ENCODE data around the gene FPR1.
A peak's percentile ranks its signal among the peaks of the same experiment; 100 is the strongest.
"Not testable (repeated sequence)": the region's sequence is repeated elsewhere in the genome, so short reads cannot be mapped to it uniquely, and the experiment has no call there.

Gene FPR1

GRCh38 chr19:51739466-51740213, 12.0 kb downstream of the FPR1 start:
- DNase-seq (ENCODE audit: low read depth), result no peak
- H3K4me3 ChIP-seq (ENCODE audit: control insufficient read depth, low read depth, low read length), result no peak overlapping the region
- TF ChIP-seq, protein P1, sequence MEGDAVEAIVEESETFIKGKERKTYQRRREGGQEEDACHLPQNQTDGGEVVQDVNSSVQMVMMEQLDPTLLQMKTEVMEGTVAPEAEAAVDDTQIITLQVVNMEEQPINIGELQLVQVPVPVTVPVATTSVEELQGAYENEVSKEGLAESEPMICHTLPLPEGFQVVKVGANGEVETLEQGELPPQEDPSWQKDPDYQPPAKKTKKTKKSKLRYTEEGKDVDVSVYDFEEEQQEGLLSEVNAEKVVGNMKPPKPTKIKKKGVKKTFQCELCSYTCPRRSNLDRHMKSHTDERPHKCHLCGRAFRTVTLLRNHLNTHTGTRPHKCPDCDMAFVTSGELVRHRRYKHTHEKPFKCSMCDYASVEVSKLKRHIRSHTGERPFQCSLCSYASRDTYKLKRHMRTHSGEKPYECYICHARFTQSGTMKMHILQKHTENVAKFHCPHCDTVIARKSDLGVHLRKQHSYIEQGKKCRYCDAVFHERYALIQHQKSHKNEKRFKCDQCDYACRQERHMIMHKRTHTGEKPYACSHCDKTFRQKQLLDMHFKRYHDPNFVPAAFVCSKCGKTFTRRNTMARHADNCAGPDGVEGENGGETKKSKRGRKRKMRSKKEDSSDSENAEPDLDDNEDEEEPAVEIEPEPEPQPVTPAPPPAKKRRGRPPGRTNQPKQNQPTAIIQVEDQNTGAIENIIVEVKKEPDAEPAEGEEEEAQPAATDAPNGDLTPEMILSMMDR (IDR thresholded peaks at IDR 0.05; ENCODE audit: control insufficient read depth, insufficient read depth, low read depth, low read length, missing control alignments), result no peak

GRCh38 chr19:51738523-51738922, 13.2 kb downstream of the FPR1 start:
- DNase-seq (ENCODE audit: low read depth); H3K4me3 ChIP-seq (ENCODE audit: control insufficient read depth, low read depth, low read length): not testable (repeated sequence)

DNA sequence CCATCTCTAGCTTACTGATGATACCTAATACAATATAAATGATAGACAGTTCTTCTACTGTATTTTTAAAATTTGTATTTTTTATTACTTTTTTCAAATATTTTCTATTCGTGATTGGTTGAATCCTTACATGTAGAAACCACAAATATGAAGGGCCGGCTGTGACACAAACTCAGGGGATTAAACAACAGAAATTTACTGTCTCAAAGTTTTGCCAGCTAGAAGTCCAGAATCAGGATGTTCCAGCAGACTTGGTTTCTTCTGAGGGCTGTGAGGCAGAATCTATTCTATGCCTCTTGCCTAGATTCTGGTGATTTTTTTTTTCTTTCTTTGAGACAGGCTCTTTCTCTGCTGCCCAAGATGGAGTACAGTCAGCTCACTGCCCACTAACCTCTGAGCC, 13.8 kb downstream of the FPR1 start:
- H3K4me3 ChIP-seq (ENCODE audit: control insufficient read depth, low read depth, low read length), result no peak overlapping the region
- DNase-seq (ENCODE audit: low read depth), result no peak
- TF ChIP-seq, protein P1 (IDR thresholded peaks at IDR 0.05; ENCODE audit: control insufficient read depth, insufficient read depth, low read depth, low read length, missing control alignments), result no peak

DNA sequence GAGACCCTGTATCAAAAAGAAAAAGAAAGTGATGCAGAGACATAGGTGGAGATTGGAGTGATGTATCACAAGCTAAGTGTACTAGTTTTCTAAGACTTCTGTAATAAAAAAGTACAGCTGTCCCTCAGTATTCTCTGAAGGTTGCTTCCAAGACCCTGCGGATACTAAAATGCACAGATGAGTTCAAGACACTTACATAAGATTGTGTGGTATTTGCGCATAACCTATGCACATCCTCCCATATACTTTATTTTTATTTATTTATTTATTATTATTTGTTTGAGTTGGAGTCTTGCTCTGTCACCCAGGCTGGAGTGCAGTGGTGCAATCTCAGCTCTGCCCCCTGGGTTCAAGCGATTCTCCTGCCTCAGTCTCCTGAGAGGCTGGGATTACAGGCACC, 14.3 kb downstream of the FPR1 start:
- DNase-seq (ENCODE audit: low read depth), result no peak
- TF ChIP-seq, protein P1 (IDR thresholded peaks at IDR 0.05; ENCODE audit: control insufficient read depth, insufficient read depth, low read depth, low read length, missing control alignments), result no peak
- no peak overlapping the region for H3K4me3 ChIP-seq (ENCODE audit: control insufficient read depth, low read depth, low read length)

GRCh38 chr19:51735759-51736449, 15.8 kb downstream of the FPR1 start:
- no peak overlapping the region for H3K4me3 ChIP-seq (ENCODE audit: control insufficient read depth, low read depth, low read length)
- peak; percentile 82 for DNase-seq (ENCODE audit: low read depth)
- TF ChIP-seq, protein P1 (IDR thresholded peaks at IDR 0.05; ENCODE audit: control insufficient read depth, insufficient read depth, low read depth, low read length, missing control alignments), result no peak

DNA sequence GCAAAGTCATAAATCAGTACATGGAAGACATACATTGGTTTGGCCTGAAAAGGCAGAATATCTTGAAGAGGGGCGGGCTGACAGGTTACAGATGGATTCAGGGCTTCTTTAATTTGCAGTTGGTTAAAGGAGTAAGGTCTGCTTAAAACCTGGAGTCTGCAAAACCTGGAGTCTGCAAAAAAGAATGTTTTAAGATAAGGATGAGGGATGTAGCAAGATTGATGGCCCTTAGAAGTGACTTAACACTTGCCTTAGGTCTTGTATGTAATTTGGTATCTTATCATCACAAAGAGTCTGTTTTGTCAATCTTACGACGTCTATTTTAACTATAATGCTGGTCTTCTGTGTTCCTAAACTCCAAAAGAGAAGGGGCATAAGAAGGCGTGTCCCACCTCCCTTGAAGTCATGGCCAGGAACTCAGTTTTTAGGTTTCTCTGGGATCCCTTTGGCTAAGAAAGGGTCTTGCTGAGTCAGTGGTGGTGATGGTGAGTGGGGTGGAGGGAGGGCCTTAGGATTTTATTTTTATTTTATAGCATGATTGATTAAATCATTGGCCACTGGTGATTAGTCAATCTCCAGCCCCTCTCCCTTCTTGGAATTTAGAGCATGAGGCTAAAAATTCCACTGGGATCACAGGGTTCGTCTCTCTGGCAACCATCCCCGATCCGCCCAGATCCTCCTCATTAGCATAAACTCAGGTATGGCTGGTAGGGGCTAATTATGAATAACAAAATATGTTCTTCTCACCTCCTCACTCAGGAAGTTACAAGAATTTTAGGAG, 17.7 kb downstream of the FPR1 start:
- TF ChIP-seq, protein P1 (IDR thresholded peaks at IDR 0.05; ENCODE audit: control insufficient read depth, insufficient read depth, low read depth, low read length, missing control alignments), result no peak
- no peak for DNase-seq (ENCODE audit: low read depth)

DNA sequence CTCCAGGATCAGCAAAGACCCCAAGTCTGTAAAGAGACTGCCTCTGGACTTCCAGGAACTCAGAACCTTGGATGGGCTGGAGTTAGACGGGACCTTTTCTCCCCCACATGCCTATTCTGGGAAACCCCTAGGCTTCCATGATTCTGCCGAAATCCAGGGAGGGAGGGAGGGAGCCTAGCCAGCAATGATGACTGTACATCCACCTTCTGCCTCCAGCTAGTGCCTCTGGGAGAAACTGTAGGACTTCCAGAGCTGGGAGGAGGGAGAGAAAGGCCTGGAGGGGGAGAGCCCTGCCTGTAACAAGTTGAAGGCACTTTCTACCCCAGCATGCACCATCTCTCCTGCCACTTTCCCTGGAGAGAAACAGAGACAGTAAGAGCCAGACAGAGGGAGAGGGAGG, 21.9 kb downstream of the FPR1 start:
- TF ChIP-seq, protein P1 (IDR thresholded peaks at IDR 0.05; ENCODE audit: control insufficient read depth, insufficient read depth, low read depth, low read length, missing control alignments), result no peak
- DNase-seq (ENCODE audit: low read depth), result no peak
- no peak overlapping the region for H3K4me3 ChIP-seq (ENCODE audit: control insufficient read depth, low read depth, low read length)

More for the DNA sequence above, 17.7 kb downstream of the FPR1 start:
- H3K4me3 ChIP-seq (ENCODE audit: control insufficient read depth, low read depth, low read length), result no peak overlapping the region

Measured in AG09309 (cell line).